HG02623 (cell line): ENCODE measurements around the gene KNSTRN.

Experiments
- ATAC-seq: cut with Tn5 transposase; IDR thresholded peaks from one replicate; pipeline ENCODE4 v1.9.1; 2021; ENCODE audit warnings: moderate library complexity; ENCODE audit not compliant: unreplicated experiment

The KNSTRN gene

GRCh38 chr15:40382580-40383456 lies at the start of gene KNSTRN:
KNSTRN (plus strand) TSS chr15:40382721; CDS start chr15:40382836, 115 bp downstream.
- peak; percentile 95 for ATAC-seq

GRCh38 chr15:40333922-40334492 lies 48.5 kb upstream of the KNSTRN start:
- no peak for ATAC-seq

- ATAC-seq: no peak
These were observed 48.0 kb upstream of the KNSTRN start for GRCh38 chr15:40334541-40334940.

- ATAC-seq: no peak
These were observed 47.4 kb upstream of the KNSTRN start for GRCh38 chr15:40334941-40335795.

GRCh38 chr15:40335938-40336743 lies 46.4 kb upstream of the KNSTRN start:
- no peak for ATAC-seq

- no peak for ATAC-seq
These were observed 45.8 kb upstream of the KNSTRN start for GRCh38 chr15:40336744-40337122.

- ATAC-seq: no peak
These were observed 44.9 kb upstream of the KNSTRN start for GRCh38 chr15:40337597-40337996.

GRCh38 chr15:40338041-40338657 lies 44.4 kb upstream of the KNSTRN start:
- ATAC-seq: peak; percentile 48

GRCh38 chr15:40338921-40339620 lies 43.5 kb upstream of the KNSTRN start:
- ATAC-seq: no peak

- no peak for ATAC-seq
These were observed 42.9 kb upstream of the KNSTRN start for GRCh38 chr15:40339621-40339945.

- ATAC-seq: no peak
These were observed 42.3 kb upstream of the KNSTRN start for GRCh38 chr15:40340038-40340739.

GRCh38 chr15:40340740-40341400 lies 41.7 kb upstream of the KNSTRN start, which contains the start of gene CCDC9B:
CCDC9B (minus strand) TSS chr15:40340939; CDS start chr15:40340819, 120 bp downstream.
- ATAC-seq: no peak

GRCh38 chr15:40342416-40343320 lies 39.9 kb upstream of the KNSTRN start:
- ATAC-seq: no peak

- no peak for ATAC-seq
These were observed 39.0 kb upstream of the KNSTRN start for GRCh38 chr15:40343512-40343911.

GRCh38 chr15:40344217-40344616 lies 38.3 kb upstream of the KNSTRN start:
- no peak for ATAC-seq

GRCh38 chr15:40344631-40345120 lies 37.8 kb upstream of the KNSTRN start:
- ATAC-seq: no peak

- no peak for ATAC-seq
These were observed 37.2 kb upstream of the KNSTRN start for GRCh38 chr15:40345225-40345866.
